GM21515 (cell line): Measurements from ENCODE around the gene GTF2IRD1.
"Not testable (repeated sequence)": the region's sequence is repeated elsewhere in the genome, so short reads cannot be mapped to it uniquely, and the experiment has no call there.

ENCODE experiments used
- ATAC-seq: cut with Tn5 transposase; IDR thresholded peaks from one replicate; pipeline ENCODE4 v1.9.1; 2021; ENCODE audit not compliant: unreplicated experiment

GTF2IRD1 gene

GRCh38 chr7:74453322-74454011, at the start of gene GTF2IRD1:
GTF2IRD1 (plus strand) TSS chr7:74453906; CDS start chr7:74508081, 54,175 bp downstream.
- no peak for ATAC-seq

GRCh38 chr7:74404388-74404700, 49.4 kb upstream of the GTF2IRD1 start:
- ATAC-seq = no peak

- no peak for ATAC-seq
Measured at GRCh38 chr7:74404741-74405140, 49.0 kb upstream of the GTF2IRD1 start.

- ATAC-seq = no peak
Measured at GRCh38 chr7:74405191-74405898, 48.4 kb upstream of the GTF2IRD1 start.

GRCh38 chr7:74405899-74406512, 47.7 kb upstream of the GTF2IRD1 start:
- ATAC-seq = no peak

GRCh38 chr7:74407958-74408357, 45.7 kb upstream of the GTF2IRD1 start:
- ATAC-seq = no peak

- ATAC-seq = no peak
Measured at GRCh38 chr7:74409571-74409970, 44.1 kb upstream of the GTF2IRD1 start.

- ATAC-seq = no peak
Measured at GRCh38 chr7:74410772-74411171, 42.9 kb upstream of the GTF2IRD1 start.

- not testable (repeated sequence) for ATAC-seq
Measured at GRCh38 chr7:74411571-74411970, 42.1 kb upstream of the GTF2IRD1 start.

GRCh38 chr7:74412056-74412455, 41.6 kb upstream of the GTF2IRD1 start:
- no peak for ATAC-seq

- ATAC-seq = no peak
Measured at GRCh38 chr7:74412603-74413002, 41.1 kb upstream of the GTF2IRD1 start.

- ATAC-seq = not testable (repeated sequence)
Measured at GRCh38 chr7:74414595-74415333, 38.9 kb upstream of the GTF2IRD1 start.

- no peak for ATAC-seq
Measured at GRCh38 chr7:74417419-74417971, 36.2 kb upstream of the GTF2IRD1 start.

- ATAC-seq = no peak
Measured at GRCh38 chr7:74418076-74418475, 35.6 kb upstream of the GTF2IRD1 start.

- no peak for ATAC-seq
Measured at GRCh38 chr7:74418538-74418937, 35.2 kb upstream of the GTF2IRD1 start.

GRCh38 chr7:74419232-74419631, 34.5 kb upstream of the GTF2IRD1 start:
- ATAC-seq = not testable (repeated sequence)

- ATAC-seq = no peak
Measured at GRCh38 chr7:74420006-74420405, 33.7 kb upstream of the GTF2IRD1 start.

- ATAC-seq = no peak
Measured at GRCh38 chr7:74424291-74424880, 29.3 kb upstream of the GTF2IRD1 start.

- ATAC-seq = no peak
Measured at GRCh38 chr7:74428023-74428422, 25.7 kb upstream of the GTF2IRD1 start.

- ATAC-seq = no peak
Measured at GRCh38 chr7:74429153-74429747, 24.5 kb upstream of the GTF2IRD1 start.
